HG03354 (cell line): Measurements from ENCODE around the gene NDUFB8.
"Not testable (repeated sequence)": the region's sequence is repeated elsewhere in the genome, so short reads cannot be mapped to it uniquely, and the experiment has no call there.

Experiments
- ATAC-seq: cut with Tn5 transposase; IDR thresholded peaks from one replicate; pipeline ENCODE4 v1.9.1; 2021; ENCODE audit warnings: mild to moderate bottlenecking; ENCODE audit not compliant: unreplicated experiment, poor library complexity, severe bottlenecking

Gene NDUFB8

DNA sequence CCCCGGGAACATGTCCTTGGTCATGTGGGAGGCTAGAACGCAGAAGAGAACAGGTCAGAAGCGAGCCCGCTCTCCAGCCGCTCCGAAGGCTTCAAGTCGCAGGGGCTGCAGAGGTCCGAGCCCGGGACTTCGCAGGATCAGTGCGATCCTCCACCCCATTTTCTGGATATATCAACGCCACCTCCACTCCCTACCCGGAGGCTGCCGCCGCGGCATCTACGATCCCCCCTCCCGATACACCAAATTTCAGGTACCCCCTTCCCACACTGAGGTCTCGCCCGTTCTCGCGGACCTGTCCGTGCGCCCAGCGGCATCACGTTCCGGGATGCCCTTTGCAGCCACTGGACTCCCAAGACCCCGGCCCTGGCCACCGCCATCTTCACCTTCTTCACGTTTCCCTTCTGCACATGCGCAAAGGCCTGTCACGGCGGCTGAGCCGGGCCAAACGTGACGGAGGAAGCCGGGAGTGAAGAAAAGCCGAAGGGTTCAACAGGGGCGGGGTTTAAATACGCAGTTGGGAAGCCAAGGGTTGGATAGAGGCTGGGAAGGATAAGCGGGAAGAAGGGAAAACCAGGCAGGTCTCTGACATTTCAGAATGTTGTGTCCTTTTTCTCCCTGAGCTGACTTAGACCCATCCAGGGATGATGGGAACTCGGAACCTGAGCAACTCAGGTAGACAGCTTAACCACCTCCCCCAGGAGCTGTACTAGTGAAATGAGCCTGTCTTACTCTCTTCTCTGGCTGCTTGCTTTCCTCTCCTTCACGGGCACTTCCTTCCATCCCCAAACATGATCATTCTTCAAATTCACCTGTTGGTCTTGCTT lies at the start of gene NDUFB8:
TSS of gene NDUFB8 (minus strand) at position 397 of the 824 bp plus-strand sequence. CDS start at position 377, 20 bp downstream.
- peak; percentile 62 for ATAC-seq

DNA sequence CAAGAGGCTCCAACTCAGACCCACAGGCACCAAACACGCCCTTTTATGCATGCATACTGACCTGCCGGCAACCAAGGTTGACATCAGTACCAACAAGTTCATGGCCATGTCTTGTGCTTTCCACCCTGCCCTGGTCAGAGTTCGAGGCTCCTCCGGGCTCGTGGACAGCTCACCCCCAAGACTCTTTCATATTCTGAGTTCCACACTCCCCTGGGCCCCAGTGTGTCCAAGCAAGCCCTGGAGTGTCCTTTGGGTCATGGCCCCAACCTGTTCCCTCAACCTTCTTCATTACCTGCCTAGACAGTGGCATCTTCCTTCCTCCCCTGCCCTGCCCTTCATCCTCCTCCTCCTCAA lies 46.6 kb upstream of the NDUFB8 start:
- ATAC-seq, result no peak

DNA sequence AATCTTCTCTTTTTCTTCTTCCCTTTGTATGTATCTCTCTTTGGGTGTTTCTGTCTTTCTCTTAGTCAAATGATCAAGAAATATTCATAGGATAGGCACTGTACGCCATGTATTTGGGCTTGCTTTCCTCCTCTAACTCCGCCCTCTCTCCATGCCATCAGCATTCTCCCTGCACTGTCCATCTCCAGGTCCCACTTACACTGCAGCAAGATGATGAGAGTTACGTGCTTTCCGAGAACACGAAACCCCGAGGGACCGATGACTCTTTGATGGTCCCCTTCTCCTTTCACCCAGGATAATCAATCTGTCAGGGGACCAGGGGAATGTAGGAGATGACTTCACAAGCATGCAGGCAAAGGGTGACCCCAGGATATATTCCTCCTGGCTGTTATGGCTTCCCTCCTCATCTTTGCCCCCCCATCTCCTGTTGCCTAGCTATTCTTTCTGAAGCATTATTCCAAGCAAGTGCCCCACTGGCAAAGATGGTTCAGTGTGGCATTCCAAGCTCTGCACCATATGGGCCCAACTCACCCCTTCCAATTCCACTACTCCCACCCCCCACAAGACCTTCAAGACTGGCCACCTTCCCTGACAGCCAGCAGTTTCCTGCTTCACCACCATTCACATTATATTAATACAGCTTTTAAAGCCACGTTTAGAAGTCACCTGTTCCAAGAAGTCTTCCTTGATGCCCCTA lies 46.1 kb upstream of the NDUFB8 start:
- ATAC-seq, result no peak

DNA sequence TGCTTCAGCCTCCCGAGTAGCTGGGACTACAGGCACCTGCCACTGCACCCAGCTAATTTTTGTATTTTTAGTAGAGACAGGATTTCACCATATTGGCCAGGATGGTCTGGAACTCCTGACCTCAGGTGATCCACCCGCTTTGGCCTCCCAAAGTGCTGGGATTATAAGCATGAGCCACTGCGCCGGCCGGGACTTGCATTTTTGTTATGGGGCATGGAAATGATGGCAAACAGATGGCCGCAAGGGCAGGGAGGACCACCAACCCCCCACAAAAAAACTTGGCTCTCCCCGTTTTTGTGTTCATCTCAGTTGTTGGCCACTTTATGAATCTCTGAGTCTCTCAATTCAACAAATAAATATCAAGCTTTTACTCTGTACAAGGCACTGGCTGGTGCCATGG lies 45.5 kb upstream of the NDUFB8 start:
- ATAC-seq, result not testable (repeated sequence)

DNA sequence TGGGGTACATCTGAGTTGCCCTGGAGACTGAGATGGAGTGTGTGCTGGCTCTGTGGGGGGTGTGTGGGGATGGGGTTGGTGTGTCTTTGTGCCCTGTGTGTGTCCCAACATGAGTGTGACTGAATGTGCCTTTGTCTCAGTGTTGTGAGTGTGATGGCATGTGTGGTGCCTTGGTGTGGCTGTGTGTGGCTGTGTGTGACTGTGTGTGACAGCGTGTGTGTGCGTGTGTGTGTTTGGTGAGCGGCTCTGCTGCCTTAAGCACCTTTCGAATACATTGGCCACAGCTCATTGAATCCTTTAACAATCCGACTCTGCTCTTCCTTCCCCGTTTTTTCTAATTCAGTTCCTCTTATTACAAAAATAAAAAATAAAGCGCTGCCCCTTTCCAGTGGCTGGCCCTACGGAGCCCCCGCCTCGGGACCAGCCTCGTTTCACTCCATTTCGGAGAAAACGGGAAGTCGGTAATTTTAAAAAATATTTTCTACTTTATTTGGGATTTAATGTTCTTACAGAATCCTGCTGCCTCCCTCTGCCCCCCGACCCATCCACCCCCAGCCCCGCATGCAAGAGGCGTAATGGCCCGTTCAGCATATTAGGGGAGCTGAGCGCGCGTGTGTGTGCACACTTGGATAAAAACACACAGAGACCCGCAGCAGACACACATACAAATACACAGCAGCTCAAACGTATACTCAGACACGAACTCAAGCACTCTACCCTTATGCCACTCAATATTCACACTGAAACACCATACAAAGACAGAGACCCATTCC lies 41.6 kb upstream of the NDUFB8 start:
- no peak for ATAC-seq

DNA sequence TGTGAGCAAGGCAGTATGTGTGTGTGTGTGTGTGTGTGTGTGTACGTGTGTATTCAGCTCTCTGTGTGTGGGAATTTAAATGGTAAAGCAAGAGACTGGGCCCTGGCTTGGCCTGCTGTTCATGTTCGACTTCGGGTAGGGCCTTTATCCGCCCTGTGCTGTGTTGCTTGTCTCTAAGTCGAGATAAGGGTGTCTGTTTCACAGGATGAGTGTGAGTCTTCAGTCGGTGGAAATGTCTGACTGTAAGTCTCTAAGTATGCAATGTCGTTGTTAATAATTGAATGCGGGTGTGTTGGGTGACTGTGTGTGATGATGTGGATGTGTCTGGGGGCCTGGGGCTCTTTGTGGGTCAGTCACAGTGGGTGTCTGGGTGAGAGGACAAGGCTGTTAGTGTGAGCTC lies 40.8 kb upstream of the NDUFB8 start:
- no peak for ATAC-seq

DNA sequence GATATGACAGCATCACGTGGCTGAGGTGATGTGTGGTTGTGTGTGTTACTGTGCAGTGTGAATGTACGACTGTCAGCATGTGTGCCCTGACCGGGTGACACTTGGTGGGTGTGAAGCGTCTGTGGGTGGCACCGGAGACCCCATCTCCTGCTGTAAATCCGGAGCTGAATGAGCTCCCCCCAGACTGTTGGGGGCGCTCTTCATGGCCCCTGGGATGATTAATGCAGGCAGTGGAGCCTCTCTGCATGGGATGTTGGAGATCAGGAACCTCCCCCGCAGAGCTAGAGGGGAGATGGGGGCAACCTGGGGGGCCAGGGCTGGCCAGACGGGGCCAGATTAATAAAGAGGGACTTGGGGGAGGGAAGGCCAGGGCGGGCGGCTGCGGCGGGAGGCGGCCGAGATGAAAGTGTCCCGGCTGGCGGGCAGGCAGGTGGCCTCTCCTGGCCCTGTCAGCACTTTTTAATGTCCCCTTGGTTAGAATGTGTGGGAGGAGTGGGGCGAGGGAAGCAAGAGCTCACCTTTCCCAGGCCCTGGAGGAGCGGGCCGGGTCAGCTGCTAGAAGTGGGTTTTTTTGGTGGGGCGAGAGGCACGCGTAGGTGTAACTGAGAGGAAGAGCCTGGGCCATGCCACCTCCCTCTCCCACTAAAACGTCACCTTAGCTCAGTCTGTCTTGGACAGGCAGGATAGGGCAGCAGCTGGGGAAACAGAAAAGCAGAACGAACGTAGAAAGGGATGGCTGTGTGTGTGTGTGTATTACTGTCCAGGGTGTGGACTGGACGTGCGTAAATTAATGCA lies 40.2 kb upstream of the NDUFB8 start:
- no peak for ATAC-seq

DNA sequence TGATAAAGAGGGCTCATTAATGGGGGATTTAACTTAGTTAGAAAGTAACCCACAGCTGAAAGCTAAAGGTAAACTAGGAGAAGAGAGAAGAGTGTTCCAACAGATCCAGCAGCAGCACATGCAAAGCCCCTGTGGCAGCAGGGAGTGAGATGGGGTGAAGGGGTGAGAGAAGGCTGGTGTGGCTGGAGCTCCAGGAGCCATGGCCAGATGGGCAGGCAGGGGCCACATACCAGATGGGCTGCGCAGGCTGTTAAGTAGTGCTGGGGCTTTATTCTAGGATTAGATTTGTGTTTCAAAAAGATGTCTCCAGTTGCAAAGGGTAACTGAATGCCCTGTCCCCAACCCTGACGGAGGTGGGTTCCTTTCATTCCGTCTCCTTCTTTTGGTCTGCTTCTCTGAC lies 39.2 kb upstream of the NDUFB8 start:
- no peak for ATAC-seq

DNA sequence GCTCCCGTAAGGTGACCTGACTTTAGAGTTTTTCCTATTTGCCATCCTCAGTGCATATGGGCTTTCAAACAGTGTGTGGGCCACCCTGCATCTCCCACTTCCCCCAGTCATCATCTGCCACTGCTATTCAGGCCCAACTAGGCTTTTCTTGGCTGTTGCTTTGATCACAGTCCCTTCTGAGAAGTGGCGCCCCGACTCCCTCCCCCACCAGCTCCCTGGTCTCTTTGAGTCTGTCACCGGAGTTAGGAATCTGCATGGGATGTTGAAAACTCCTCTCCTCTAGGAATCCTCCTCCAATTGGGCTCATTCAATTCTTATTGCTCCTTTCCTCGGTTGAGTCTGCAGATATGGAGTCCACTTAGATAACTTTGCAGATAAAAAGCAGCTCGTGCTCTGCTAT lies 38.2 kb upstream of the NDUFB8 start:
- ATAC-seq, result no peak

DNA sequence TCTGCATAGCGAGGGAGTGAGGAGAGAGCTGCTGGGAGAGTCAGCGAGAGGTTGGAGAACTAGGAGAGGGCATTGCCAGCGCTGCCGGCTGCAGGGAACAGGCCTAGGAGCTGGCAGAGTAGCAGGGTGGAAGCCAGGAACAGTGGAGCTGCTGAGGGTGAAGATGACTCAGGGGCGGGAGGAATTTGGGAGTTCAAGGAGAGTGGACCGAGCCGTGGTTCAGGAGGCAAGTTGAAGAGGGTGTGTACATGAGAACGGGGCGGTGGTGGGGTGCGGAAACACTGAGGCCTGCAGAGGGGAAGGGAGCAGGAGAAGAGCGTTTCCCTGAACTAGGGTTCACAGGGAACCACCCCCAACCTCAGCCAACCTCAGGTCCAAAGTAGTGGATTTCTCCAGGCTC lies 37.6 kb upstream of the NDUFB8 start:
- no peak for ATAC-seq

DNA sequence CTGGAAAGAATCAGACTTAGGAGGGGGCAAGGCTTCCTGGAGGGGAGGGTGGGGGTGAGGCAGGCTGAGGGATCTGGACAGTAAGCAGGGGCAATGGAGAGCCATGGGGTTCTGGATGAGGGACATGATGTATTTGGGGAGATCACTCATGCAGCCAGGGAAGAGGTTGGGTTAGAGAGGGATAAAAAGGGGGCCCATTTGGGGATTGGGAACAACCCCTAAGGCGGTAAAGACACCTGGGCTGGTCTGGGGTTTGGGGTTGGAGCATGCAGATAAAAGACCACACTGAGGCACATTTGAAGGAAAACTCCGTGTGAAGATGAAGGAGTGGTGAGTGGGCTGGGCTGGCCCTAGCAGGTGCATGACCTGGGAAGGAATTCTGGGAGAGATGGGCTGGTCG lies 36.9 kb upstream of the NDUFB8 start:
- ATAC-seq, result no peak

DNA sequence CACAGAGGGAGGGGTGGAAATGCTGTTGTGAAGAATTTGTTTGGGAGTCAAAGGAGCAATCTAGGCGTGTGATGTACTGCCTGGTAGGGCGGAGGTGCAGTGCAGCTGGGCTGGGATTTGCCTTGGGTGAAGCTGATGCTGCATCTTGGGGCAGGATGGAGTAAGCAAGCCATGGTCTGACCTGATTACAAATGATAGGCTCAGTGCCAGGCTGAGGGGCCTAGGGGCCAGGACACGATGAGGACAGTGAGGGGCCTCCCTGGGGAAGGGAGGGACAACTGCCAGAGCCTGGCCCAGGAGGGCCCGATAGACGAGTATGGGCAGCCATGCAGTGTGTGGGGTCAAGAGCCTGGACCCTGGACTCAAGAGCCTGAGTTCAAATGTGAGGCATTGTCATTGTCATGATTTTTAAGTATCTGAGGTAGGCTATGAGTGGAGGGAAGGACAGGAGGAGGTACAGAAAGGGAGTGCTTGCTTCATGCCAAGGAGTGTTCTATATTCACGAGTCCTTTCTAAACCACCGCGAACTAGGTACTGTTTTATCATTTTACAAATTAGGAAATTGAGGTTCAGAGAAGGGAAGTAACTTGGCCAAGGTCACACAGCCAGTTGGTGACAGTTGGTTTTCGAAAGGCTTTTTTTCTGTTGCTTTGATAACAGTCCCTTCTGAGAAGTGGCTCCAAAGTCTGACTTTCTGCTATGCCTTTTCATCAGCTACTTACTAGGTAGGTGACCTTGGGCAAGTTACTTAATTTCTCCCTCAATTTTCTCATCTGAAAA lies 35.7 kb upstream of the NDUFB8 start:
- no peak for ATAC-seq

DNA sequence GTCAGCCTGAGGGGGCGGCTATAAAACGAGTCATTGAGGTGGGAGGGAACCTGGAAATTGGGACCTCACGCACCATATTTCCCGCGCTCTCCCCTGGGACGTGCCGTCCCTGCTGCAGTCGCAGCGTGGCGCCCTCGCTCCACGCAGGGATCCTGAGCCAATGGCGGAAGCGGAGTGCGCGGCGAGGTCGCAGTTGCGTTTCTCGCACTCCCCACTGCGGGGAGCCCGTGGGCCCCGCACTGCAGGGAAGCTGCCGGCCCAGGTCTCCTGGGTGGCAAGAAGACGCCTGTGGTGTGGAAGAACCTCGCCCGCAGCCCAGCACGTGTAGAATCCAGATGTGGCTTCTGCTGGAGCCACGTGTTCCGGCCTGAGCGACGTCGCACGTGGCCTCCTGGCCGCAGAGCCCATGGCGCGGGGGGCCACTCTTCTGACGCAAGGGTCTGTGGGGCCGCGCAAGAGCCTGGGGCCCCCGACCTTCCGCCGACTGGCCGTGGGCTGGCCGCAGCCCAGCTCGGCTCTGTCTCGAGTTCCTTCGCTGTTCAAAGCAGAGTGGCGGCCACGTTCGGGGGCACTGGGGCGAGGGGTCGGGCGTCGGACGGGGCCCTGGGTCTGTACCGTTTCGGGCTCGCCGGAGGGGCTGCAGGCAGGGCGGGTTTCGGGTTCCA lies 32.5 kb upstream of the NDUFB8 start:
- peak; percentile 83 for ATAC-seq

DNA sequence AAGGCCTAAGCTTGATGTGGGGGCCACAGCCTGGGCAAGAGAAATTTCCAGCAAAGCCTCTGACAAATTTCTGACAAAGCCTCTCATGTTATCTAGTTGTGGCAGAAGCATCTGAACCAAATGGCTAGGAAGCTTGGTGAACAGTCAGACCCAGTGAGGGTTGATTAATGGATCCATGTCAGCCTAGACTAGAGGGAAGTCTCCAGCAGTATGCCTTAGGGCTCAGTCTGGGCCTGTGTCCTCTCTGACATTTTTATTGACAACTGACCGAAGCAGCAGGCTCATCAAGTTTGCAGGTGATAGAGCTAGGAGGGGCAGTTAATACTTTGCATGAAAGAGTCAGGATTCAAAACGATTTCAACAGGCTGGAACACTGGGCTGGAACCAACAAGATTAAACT lies 31.3 kb upstream of the NDUFB8 start:
- no peak for ATAC-seq

DNA sequence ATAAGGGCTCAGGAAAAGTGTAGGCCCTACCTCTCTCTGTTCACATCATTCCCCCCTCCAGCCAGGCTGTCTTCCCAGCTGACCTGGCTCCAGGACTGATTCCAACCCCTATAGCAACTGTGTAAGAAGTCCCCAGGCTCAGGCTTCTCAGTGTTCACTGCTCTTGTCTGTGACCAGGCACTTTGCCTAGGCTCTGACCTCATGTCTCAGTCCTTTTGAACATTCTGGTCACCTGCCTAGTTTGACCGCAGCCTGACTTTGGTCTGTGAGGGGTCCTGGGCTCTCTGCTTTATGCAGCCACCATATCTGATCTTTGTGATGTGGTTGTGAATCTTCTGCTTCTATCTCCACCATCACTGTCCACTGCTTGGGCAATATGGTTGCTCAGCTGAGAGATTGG lies 30.6 kb upstream of the NDUFB8 start:
- ATAC-seq, result no peak

DNA sequence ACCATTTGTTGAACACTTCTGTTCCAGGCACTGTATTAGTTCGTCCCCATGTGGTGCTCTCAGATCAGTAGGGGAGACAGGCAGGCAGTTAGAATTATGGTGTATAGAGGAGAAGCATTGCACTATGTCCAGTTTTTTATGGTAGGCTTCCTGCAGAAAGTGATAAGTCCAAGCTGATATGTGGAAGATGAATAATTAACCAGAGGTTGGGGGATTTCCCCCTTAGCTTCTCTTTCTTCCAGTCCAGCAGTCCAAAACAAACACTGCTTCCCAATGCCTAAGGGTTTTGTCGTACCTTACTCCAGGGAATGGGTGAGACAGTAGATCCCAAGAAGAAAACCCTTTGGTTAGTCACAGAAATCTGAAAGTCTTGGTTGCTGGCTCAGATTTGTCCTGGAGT lies 25.2 kb upstream of the NDUFB8 start:
- no peak for ATAC-seq

DNA sequence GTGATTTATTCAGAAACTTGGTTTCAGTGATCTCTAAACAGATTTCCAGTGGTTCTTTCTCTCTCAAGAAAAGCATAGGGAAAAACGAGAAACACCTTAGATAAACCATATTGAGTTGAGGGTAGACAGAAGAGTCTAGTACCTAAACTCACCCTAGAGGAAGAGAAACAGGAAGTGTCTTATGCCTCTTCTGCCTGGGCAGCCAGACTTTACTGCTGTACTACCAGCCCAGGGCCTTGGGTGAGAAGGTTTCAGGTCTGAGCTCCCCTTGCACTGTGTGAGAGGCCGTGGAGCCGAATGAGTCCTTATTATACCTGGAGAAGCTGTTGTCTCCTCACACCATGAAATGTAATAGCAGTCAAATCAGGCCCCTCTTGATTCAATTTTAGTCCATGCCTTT lies 24.3 kb upstream of the NDUFB8 start:
- ATAC-seq, result no peak

DNA sequence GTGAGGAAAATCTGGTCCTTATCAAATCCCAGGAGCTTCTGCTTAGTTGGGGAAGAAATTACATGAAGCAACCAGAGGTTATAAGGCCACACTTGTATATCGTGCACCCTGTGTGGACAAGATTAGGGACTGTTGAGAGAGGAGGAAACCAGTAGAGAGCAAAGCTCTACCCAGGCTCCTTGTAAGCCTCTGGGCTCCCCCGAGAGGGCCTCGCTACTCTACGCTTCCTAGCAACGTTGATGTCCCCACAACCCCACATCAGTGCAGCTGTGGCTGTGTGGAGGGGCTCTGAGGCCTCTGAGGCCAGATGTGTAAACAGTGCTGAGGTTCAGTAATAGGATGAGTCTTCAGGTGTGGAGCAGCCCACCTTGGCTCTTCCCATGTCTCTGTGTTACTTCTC lies 22.1 kb upstream of the NDUFB8 start:
- no peak for ATAC-seq

DNA sequence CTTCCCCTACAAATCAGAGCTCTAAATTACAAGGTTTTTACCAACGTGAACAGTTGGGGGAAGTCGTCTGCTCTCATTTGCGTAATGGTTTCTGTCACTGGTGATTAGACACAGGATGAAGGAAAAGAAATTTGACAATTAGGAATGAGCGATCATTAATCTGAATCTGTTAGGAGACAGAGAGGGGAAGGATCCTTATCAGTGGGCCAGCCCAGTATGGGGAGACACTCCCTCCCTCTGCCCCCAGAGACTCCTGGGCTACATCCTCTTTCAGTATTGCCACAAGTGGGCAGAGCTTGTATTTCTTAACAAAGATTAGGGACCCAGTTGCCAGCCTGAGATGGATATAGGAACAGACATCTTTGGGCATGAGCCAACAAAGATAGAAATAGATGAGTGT lies 21.5 kb upstream of the NDUFB8 start:
- no peak for ATAC-seq
